HCT116 (cell line): ENCODE data around the gene AGBL1. TPM values are rescaled to one million over a fixed set of nuclear protein-coding genes. Genes with fewer than 3 reads are reported as not detected.

Experiments
- ATAC-seq: fragments of 200-7000 bp; cut with Tn5 transposase; 2 replicates; pipeline ENCODE4 v1.9.1; 2020; ENCODE audit warnings: mild to moderate bottlenecking, moderate library complexity
- BruUV-seq: library from RNA; stranded (reverse); fragments of 400-500 nt; replicated peaks from 2 replicates; lab custom pipeline; 2021; lab: Mats Ljungman, UMichigan
- CTCF ChIA-PET: fragments of 300-600 bp; sonication (Branson Sonifier 250); formaldehyde crosslinking; loops from one replicate; lab custom pipeline; 2021; ENCODE audit warnings: antibody characterized with exemption; lab: Charles Lee
- POLR2A ChIA-PET: fragments of 300-600, 350-600 bp; sonication (Branson Sonifier 250); formaldehyde crosslinking; loops from one replicate; lab custom pipeline; 2021; ENCODE audit warnings: antibody characterized with exemption; lab: Charles Lee
- RAD21 ChIA-PET, 2 experiments: fragments of 300-600 bp; sonication (Branson Sonifier 250); formaldehyde crosslinking; loops; one replicate each; lab custom pipeline; 2023; ENCODE audit warnings: low total read pairs in 2 of 2; ENCODE audit not compliant: uncharacterized antibody in 2 of 2, unreplicated experiment in 2 of 2, low non-redundant PET in 1 of 2; lab: Charles Lee
- DNase-seq: peaks from one replicate; pipeline ENCODE4 v3.0.0-alpha.2; 2010; ENCODE audit warnings: low read depth, low spot score
- H2AFZ ChIP-seq: fragments of 200-600 bp; shearing (Covaris generic), sonication (generic); 2 replicates; pipeline ENCODE4 v1.6.1; 2017; ENCODE audit warnings: low read depth, mixed run types, mixed read lengths, antibody characterized with exemption, low read length; ENCODE audit not compliant: poor library complexity, severe bottlenecking
- H3K27ac ChIP-seq: 2 replicates; pipeline ENCODE4 v1.5.1; 2012; ENCODE audit warnings: low read depth, low read length
- H3K27me3 ChIP-seq: fragments of 200-600 bp; sonication (generic); 2 replicates; pipeline ENCODE4 v1.6.1; 2016; ENCODE audit warnings: mixed run types, low read length, mixed read lengths; ENCODE audit not compliant: insufficient read depth
- H3K36me3 ChIP-seq, 2 experiments: fragments of 200-500 bp in 1 of 2; fragments of 200-600 bp in 1 of 2; sonication (Bioruptor generic) in 1 of 2; sonication (generic) in 1 of 2; 2 replicates each; pipeline versions ENCODE4 v1.5.1 to v1.6.1; 2014 to 2016; ENCODE audit warnings: low read length in 2 of 2, inconsistent platforms in 1 of 2, mixed read lengths in 1 of 2, mixed run types in 1 of 2; ENCODE audit not compliant: insufficient read depth in 2 of 2, control insufficient read depth in 1 of 2
- H3K4me1 ChIP-seq, 2 experiments: fragments of 200-600 bp in 1 of 2; sonication (generic) in 1 of 2; 2 replicates each; pipeline versions ENCODE4 v1.5.1 to v1.6.1; 2012 to 2017; ENCODE audit warnings: low read length in 2 of 2, inconsistent platforms in 1 of 2, mild to moderate bottlenecking in 1 of 2, mixed read lengths in 1 of 2, mixed run types in 1 of 2, moderate library complexity in 1 of 2; ENCODE audit not compliant: insufficient read depth in 2 of 2, control insufficient read depth in 1 of 2
- H3K4me2 ChIP-seq: fragments of 200-600 bp; sonication (generic); 2 replicates; pipeline ENCODE4 v1.6.1; 2017; ENCODE audit warnings: mixed run types, low read length, mixed read lengths
- H3K4me3 ChIP-seq, 2 experiments: fragments of 200-600 bp in 1 of 2; sonication (generic) in 1 of 2; replicated peaks in 1 of 2; 2 replicates each; pipeline ENCODE4 v1.5.1; 2011 to 2016; ENCODE audit warnings: low read length in 2 of 2, control low read depth in 1 of 2, low read depth in 1 of 2, mild to moderate bottlenecking in 1 of 2, mixed read lengths in 1 of 2, mixed run types in 1 of 2
- H3K79me2 ChIP-seq: fragments of 200-600 bp; sonication (generic); 2 replicates; pipeline ENCODE4 v1.6.1; 2017; ENCODE audit warnings: mild to moderate bottlenecking, mixed run types, low read length, moderate library complexity, mixed read lengths; ENCODE audit not compliant: insufficient read depth
- H3K9ac ChIP-seq: fragments of 200-600 bp; sonication (generic); 2 replicates; pipeline ENCODE4 v1.6.1; 2016; ENCODE audit warnings: low read length, mixed read lengths
- H3K9me2 ChIP-seq: fragments of 200-600 bp; sonication (generic), shearing (Covaris generic); 2 replicates; pipeline ENCODE4 v1.6.1; 2017; ENCODE audit warnings: mixed run types, mild to moderate bottlenecking, moderate library complexity; ENCODE audit not compliant: insufficient read depth
- H3K9me3 ChIP-seq, 2 experiments: fragments of 200-500 bp in 1 of 2; fragments of 200-600 bp in 1 of 2; sonication (Bioruptor generic) in 1 of 2; sonication (generic) in 1 of 2; 2 replicates each; pipeline ENCODE4 v1.6.1; 2014 to 2017; ENCODE audit warnings: low read length in 2 of 2, mixed read lengths in 2 of 2, inconsistent platforms in 1 of 2, low read depth in 1 of 2, mild to moderate bottlenecking in 1 of 2, mixed run types in 1 of 2, moderate library complexity in 1 of 2; ENCODE audit not compliant: control insufficient read depth in 1 of 2, insufficient read depth in 1 of 2
- H4K20me1 ChIP-seq: fragments of 200-600 bp; sonication (generic), shearing (Covaris generic); 2 replicates; pipeline ENCODE4 v1.6.1; 2017; ENCODE audit warnings: mixed run types, mild to moderate bottlenecking, moderate library complexity; ENCODE audit not compliant: insufficient read depth
- EGR1 ChIP-seq: IDR thresholded peaks from 2 replicates; pipeline ENCODE4 v1.6.1; 2012; ENCODE audit warnings: low read depth
- EZH2phosphoT487 ChIP-seq: fragments of 200-600 bp; IDR thresholded peaks from 2 replicates; pipeline ENCODE4 v1.6.1; 2018; ENCODE audit warnings: antibody characterized with exemption, borderline replicate concordance
- MAX ChIP-seq: IDR thresholded peaks from 2 replicates; pipeline ENCODE4 v1.6.1; 2012
- POLR2AphosphoS5 ChIP-seq: IDR thresholded peaks from 2 replicates; pipeline ENCODE4 v1.6.1; 2011; ENCODE audit warnings: mild to moderate bottlenecking, low read depth, low read length, moderate library complexity
- RAD21 ChIP-seq: IDR thresholded peaks from 2 replicates; pipeline ENCODE4 v1.6.1; 2012; ENCODE audit warnings: low read depth, mild to moderate bottlenecking
- REST ChIP-seq: IDR thresholded peaks from 2 replicates; pipeline ENCODE4 v1.6.1; 2012; ENCODE audit warnings: low read depth
- SIN3A ChIP-seq: IDR thresholded peaks from 2 replicates; pipeline ENCODE4 v1.6.1; 2012; ENCODE audit warnings: low read depth
- ZFX ChIP-seq: fragments of 450-650 bp; IDR thresholded peaks from 2 replicates; pipeline ENCODE4 v1.6.1; 2017
- ZNF274 ChIP-seq: fragments of 200-500 bp; sonication (Bioruptor generic); IDR thresholded peaks from 2 replicates; pipeline ENCODE4 v1.6.1; 2014; ENCODE audit warnings: mild to moderate bottlenecking, low read depth, low read length, inconsistent platforms
- intact Hi-C: fragments of 100-400 bp; cut with micrococcal nuclease; formaldehyde crosslinking; loops from 2 replicates; pipeline ENCODE4 v1.10.0; 2022
- total RNA-seq: library from RNA; stranded (reverse); gene quantifications from one replicate; pipeline ENCODE4 v1.2.1, GENCODE V29; 2021; ENCODE audit not compliant: unreplicated experiment

AGBL1 gene
- total RNA-seq, 1 experiment from 2014 or later: not detected

GRCh38 chr15:87031540-87032230 lies 952.0 kb downstream of the AGBL1 start:
- H3K4me1 ChIP-seq: no peaks in the 10 kb centered on the region
- no peak overlapping the region for H3K27ac ChIP-seq
- H3K36me3 ChIP-seq: no peaks in the 10 kb centered on the region
- H2AFZ ChIP-seq: no peak overlapping the region
- no peaks in the 10 kb centered on the region for H4K20me1 ChIP-seq
- peaks cover 16 to 17% of the 10 kb centered on the region in 2 experiments; a peak in 3 of 4 replicates for H3K9me3 ChIP-seq
- POLR2A ChIA-PET: no interaction called here
- no peak for TF ChIP-seq ZNF274
- no peak for TF ChIP-seq POLR2AphosphoS5
- TF ChIP-seq ZFX: no peak
- TF ChIP-seq REST: no peak
- TF ChIP-seq RAD21: no peak
- no peak for TF ChIP-seq EZH2phosphoT487
- TF ChIP-seq EGR1: no peak
- TF ChIP-seq MAX: no peak
- no peak for TF ChIP-seq SIN3A
- CTCF ChIA-PET: no interaction called here
- no peaks in the 10 kb centered on the region for H3K79me2 ChIP-seq
- RAD21 ChIA-PET: no interaction called here
- intact Hi-C loops: no loop called here
- no peak overlapping the region for H3K9ac ChIP-seq
- H3K4me2 ChIP-seq: no peak overlapping the region
- H3K9me2 ChIP-seq: no peaks in the 10 kb centered on the region
- ATAC-seq (no peak), DNase-seq (no peak)
- no peaks in the 10 kb centered on the region for H3K27me3 ChIP-seq
- no peak overlapping the region for H3K4me3 ChIP-seq
- BruUV-seq: no TSS peak
